Breast epithelium (tissue), 3 donors: ENCODE data around the gene SKOR1.

Experiments used
- CTCF ChIP-seq, 3 donors: fragments of 450-650 bp; IDR thresholded peaks; one replicate each; pipeline ENCODE4 v1.5.1; 2016 to 2017; ENCODE audit warnings: antibody characterized with exemption in 3 of 3, mild to moderate bottlenecking in 3 of 3, moderate library complexity in 3 of 3
- POLR2A ChIP-seq: fragments of 450-650 bp; IDR thresholded peaks from one replicate; pipeline ENCODE4 v1.6.1; 2016; ENCODE audit warnings: antibody characterized with exemption, mild to moderate bottlenecking, moderate library complexity
- POLR2AphosphoS5 ChIP-seq, 3 donors: sonication (generic); formaldehyde crosslinking; IDR thresholded peaks; one replicate each; pipeline ENCODE4 v1.6.1; 2017; ENCODE audit warnings: antibody characterized with exemption in 3 of 3

GRCh38 chr15:67783303-67783702 lies 42.0 kb upstream of the SKOR1 start:
- no peak for TF ChIP-seq CTCF (IDR thresholded peaks at IDR 0.05)
- TF ChIP-seq POLR2AphosphoS5 (IDR thresholded peaks at IDR 0.05): no peak
- TF ChIP-seq POLR2A: no peak
